OCI-LY1 (cell line): Measurements from ENCODE around the gene ZNF778.

Experiments
- CTCF ChIP-seq: fragments of 200-600 bp; sonication (generic), shearing (Covaris generic); IDR thresholded peaks from 2 replicates; pipeline ENCODE4 v1.5.1; 2017; ENCODE audit warnings: mild to moderate bottlenecking, antibody characterized with exemption, low read length, moderate library complexity, mixed read lengths
- EZH2 ChIP-seq: fragments of 200-600 bp; sonication (generic), shearing (Covaris generic); IDR thresholded peaks from 2 replicates; pipeline ENCODE4 v1.8.0; 2017; ENCODE audit warnings: borderline replicate concordance, mixed run types, mild to moderate bottlenecking, antibody characterized with exemption, low read length, moderate library complexity, mixed read lengths

- TF ChIP-seq CTCF (no peak), EZH2 (no peak)
Observed at GRCh38 chr16:89257281-89257731, 39.8 kb downstream of the ZNF778 start.
